Fibroblast of the aortic adventitia (primary cell): ENCODE data around the gene EID3. TPM values are rescaled to one million over a fixed set of nuclear protein-coding genes. Genes with fewer than 3 reads are reported as not detected.

ENCODE experiments used
- DNase-seq: peaks from one replicate; pipeline ENCODE4 v3.0.0-alpha.2; 2010; ENCODE audit warnings: low read depth
- H3K4me3 ChIP-seq: 2 replicates; pipeline ENCODE4 v1.5.1; 2011; ENCODE audit warnings: low read depth, mild to moderate bottlenecking, control low read depth, low read length, moderate library complexity
- CTCF ChIP-seq: IDR thresholded peaks from 2 replicates; pipeline ENCODE4 v1.5.1; 2011; ENCODE audit warnings: mild to moderate bottlenecking, low read length, control low read depth, inconsistent platforms; ENCODE audit not compliant: insufficient read depth
- total RNA-seq: library from RNA; depleted of rRNA; stranded (reverse); fragments of >200 nt; gene quantifications from 2 replicates; pipeline ENCODE4 v1.2.3, GENCODE V29; 2012; ENCODE audit warnings: low replicate concordance

The EID3 gene
- total RNA-seq, 1 donor: 14.9 TPM

GRCh38 chr12:104273503-104273902 lies 30.0 kb upstream of the EID3 start:
- H3K4me3 ChIP-seq: no peak overlapping the region
- DNase-seq: no peak

GRCh38 chr12:104274811-104275210 lies 28.7 kb upstream of the EID3 start:
- no peak for DNase-seq
- TF ChIP-seq CTCF: no peak
- no peak overlapping the region for H3K4me3 ChIP-seq

More at GRCh38 chr12:104273503-104273902, 30.0 kb upstream of the EID3 start:
- no peak for TF ChIP-seq CTCF

GRCh38 chr12:104275689-104276088 lies 27.9 kb upstream of the EID3 start:
- no peak overlapping the region for H3K4me3 ChIP-seq
- DNase-seq: no peak
- no peak for TF ChIP-seq CTCF

- no peak for TF ChIP-seq CTCF
- H3K4me3 ChIP-seq: no peak overlapping the region
- DNase-seq: no peak
Measured at GRCh38 chr12:104276273-104277131, 27.0 kb upstream of the EID3 start.

GRCh38 chr12:104279164-104279563 lies 24.4 kb upstream of the EID3 start:
- no peak for TF ChIP-seq CTCF
- DNase-seq: no peak
- H3K4me3 ChIP-seq: peak overlapping the region; percentile 19

- H3K4me3 ChIP-seq: peak overlapping the region; percentile 45
- no peak for DNase-seq
- TF ChIP-seq CTCF: no peak
Measured at GRCh38 chr12:104280111-104280510, 23.4 kb upstream of the EID3 start.
